ENCODE results near the gene MYO1D.
A peak's percentile ranks its signal among the peaks of the same experiment; 100 is the strongest.
"Not testable (repeated sequence)": the region's sequence is repeated elsewhere in the genome, so short reads cannot be mapped to it uniquely, and the experiment has no call there.

MYO1D gene

DNA sequence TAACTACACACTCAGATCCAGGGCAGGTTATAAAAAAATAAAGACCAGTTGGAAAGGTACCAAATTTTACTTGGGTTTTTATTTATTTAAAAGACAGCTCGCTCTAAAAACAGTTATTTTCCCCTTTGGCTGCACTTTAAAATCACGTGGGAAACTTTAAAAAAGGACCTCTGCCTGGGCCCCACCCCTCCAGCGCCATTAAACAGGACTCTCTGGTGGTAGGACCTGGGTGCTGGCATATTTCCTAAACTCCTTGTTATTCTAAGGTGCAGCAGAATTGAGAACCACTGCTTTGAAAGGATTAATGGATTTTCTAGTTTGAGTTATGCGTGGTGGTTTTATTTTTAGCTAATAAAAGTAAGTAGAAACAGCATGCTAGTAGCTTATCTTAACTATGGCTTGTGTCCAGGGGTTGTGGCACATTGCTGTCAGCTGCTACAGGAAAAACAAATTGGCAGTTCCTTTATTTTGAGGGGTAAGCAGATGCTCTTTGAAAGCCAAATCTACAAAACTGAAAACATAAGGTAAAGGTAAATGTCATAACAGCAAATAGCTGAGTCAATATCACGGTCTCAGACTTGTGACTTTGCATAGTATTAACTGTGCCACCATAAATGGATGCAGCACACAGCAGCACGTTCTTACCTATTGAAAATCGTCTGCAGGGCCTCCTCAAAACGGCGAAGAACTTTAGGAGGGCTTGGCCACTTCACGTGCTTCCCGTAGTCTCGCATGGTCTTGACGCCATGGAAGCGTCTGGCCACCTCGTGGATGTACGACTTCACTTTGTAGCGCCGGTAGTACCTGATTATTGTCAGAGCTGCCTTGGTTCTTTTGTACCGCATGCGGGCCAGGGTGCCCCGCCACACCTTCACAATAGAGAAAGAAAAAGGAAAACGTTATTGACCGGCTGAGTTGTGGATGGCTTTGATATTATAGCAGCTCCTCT is 218.2 kb downstream of the MYO1D start:
- DNase-seq = no peak

DNA sequence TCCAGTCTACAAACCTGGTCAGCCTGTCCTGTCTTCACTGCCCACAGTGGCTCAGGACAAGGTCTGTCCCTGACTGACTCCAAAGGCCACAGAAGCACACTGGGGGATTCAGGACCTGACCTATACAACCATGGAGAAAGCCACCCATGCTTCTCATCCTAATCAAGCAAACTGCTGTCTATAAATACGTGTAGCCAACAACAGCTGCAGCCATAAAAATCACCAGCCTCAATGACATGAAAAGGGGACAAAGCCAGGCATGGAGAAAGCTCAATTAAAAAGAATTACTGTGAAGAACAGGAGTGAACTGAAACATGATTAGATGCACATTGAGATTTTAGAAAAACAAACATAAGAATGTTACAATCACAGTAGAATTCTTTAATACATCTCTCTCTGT is 220.0 kb downstream of the MYO1D start:
- DNase-seq = no peak

DNA sequence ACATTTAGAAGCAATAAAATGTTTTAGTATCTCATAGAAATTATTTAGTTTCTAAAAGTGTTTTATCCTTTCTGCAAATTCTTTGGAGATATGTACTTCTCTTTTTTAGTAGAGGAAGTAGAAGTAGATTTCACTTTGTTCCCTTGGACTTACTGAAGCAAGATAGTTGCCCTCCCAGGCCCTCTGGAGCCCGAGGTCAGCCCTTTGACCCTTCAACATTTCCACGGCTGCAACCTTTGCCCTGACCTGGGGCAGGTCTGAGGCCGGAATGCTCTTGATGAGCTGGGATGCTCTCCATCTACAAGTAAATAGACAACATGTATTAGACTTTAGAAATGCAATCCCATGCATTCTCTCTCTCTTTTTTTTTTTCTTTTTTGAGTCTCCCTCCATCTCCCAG is 222.6 kb downstream of the MYO1D start:
- DNase-seq = no peak

DNA sequence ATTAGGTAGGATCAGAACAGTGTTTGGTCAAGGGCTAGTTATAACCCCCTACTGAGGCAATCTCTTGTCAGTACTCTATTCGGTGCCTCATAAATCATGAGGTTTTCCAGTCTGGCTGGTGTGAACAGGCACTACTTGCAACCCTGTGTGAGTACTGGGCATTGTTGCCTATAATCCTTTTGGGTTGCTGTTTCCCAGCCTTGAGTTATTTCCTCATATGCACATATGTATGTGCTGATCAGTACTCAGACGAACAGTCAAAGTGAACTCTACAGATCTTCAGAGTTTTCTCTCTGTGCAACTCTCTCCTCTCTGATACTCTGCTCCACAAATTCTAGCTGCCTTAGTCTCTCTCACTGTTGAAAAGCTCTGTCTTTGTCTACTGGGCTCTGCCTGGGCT is 225.8 kb downstream of the MYO1D start:
- no peak for DNase-seq

DNA sequence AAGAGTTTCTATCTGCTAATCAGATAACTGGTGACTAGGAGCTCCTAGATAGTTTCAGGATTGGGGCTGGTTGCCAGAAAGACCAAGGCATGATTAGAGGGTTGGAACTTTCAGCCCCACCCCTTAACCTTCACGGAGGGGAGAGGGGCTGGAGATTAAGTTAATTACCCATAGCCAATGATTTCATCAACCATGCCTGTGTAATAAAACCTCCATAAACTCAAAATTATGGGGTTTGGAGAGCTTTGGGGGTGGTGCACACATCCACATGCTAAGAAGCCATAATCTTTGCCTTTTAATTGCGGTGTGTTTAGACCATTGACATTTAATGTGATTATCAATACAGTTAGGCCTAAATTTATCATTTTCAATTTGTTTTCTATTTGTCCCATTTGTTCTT is 228.5 kb downstream of the MYO1D start:
- DNase-seq = no peak

DNA sequence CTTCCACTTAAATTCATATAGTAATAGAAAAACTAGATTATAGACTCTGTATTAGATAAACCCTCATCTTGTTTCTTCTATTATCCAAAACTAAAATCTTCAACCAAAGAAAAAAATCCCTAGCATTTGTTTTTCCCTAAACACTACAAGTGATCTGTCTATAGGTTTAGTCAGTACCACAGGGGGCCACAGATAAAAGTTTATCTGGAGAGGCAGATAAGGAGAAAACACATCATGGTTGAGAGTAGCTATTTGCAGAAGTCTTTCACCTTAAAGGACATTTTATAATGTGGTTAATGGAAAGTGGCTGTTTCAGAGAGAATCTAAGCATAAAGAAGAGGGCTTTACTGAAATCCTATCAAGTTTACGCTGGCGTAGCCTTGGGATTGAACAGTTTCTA is 230.0 kb downstream of the MYO1D start:
- no peak for DNase-seq

DNA sequence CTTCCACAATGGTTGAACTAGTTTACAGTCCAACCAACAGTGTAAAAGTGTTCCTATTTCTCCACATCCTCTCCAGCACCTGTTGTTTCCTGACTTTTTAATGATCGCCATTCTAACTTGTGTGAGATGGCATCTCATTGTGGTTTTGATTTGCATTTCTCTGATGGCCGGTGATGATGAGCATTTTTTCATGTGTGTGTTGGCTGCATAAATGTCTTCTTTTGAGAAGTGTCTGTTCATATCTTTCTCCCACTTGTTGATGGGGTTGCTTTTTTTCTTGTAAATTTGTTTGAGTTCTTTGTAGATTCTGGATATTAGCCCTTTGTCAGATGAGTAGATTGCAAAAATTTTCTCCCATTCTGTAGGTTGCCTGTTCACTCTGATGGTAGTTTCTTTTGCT is 235.4 kb downstream of the MYO1D start:
- DNase-seq = not testable (repeated sequence)

DNA sequence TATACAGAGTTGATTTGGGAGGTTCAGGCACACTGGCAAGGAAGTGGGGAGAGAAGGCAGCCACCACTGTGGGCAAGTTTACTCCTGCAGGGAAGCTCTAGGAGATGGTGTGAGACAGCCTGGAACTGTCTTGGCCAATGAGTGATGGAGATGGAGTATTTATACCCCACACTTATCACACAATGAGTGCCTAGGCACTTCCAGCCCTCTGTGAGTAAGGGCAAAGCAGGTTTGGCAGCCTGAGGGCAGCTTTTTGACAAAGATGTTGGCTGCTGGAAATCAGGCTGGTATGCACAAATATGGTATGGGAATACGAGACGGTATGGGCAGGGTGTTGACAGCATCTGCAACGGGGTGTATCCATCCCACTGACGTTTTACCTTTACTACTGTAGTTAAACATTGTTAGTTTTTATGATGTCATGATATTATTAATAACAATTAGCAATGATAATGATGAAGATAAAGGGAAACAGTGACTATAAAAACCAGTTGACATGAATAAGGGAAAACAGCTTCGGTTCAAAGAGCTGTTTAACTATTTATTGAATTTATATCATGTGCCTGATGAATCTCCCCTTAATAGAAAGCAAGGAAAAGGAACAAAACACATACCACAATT is 240.2 kb downstream of the MYO1D start:
- no peak for DNase-seq

DNA sequence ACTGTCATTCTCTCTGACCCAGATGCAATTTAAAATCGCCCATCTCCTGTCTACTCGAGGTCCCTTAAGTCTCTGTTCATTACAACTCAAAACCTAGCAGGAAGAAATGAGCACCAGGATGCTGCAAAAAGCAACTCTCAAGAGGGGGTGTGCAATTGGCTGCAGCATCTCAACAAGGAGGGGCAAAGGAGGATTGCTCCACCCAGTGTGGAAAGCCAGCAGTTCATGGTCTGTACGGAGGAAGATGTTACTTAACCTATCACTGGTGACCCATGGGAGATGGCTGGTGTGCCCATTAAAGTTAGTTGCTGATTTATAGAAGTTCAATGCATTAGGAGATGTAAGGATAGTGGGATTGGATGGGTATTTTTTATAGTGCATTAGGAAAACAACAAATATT is 242.8 kb downstream of the MYO1D start:
- DNase-seq = no peak

DNA sequence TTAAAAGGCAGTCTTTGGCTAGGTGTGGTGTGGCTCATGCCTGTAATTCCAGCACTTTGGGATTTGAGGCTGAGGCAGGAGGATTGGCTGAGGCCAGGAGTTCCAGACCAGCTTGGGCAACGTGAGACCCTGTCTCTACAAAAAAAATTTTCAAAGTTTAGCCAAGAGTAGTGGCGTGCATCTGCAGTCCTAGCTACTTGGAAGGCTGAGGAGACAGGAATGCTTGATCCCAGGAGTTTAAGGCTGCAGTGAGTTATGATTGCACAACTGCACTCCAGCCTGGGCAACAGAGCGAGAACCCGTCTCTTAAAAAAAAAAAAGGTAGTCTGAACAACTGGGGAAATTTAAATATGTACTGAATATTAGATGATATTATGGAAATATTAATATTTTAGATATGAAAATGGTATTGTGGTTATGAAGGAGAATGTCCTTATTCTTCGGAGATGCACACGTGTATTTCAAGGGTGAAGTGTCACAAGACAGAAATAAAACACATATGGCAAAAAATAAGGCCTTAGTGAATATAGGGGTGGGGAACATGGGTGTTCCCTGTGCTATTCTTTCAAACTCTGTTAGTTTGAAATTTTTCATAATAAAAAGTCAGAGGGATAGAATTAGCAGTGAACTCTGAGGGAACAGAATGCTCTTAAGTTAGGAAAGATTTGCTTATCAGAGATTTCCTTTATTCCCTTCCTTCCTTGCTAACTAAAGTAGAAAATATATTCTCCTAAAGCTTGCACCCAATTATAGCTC is 245.4 kb downstream of the MYO1D start:
- DNase-seq = no peak

DNA sequence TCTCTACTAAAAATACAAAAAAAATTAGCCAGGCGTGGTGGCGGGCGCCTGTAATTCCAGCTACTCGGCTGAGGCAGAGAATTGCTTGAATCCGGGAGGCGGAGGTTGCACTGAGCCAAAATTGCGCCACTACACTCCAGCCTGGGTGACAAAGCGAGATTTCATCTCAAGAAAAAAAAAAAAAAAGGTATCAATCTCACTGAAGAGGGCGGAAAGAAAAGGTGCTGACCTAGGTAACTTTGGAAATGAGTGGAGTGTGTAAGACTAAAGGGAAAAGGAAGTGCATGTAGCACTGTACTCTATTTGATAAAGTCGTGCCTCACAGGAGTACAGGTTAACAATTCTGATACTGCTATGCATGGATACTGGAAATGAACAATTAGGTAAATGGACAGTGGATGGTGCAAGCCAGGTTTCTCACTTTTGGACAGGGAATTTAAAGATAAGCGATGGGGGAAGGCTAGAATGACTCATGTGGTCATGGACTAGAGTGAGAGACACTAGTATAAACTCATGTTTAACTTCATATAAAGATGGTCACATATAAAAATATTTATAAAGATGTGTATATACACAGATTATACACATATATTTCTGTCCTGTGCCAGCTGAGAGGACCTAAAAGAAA is 247.2 kb downstream of the MYO1D start:
- no peak for DNase-seq

DNA sequence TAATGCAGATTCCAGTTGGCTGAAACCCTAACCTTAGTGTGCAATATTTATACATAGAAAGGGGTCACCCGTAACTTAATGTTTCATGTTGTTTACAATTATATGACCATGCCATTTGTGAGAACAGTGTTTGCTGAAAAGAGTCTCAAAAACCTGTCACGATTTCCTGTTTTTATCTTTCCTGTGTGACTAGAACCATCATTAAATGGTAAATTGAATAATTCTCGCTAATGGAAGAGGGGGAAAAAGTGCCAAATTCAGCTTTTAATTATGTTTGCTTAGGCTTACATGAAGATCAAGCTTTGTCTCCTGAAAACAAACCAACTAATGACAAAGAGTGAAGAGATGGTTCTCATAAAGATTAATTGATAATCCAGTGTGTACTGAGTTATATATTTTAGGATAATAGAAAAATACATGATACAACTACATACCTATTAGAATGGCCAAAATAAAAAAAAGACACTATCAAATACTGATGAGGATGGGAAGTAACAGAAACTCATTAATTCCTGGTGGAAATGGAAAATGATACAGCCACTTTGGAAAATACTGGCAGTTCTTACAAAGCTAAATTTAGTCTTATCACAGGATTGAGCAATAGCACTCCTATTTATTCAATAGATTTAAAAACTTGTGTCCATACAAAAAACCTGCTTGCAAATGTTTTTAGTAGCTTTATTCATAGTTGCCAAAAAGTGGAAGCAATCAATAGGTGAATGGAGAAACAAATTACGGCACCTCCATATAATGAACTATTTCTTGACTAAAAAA is 248.5 kb downstream of the MYO1D start:
- DNase-seq = peak; percentile 36

DNA sequence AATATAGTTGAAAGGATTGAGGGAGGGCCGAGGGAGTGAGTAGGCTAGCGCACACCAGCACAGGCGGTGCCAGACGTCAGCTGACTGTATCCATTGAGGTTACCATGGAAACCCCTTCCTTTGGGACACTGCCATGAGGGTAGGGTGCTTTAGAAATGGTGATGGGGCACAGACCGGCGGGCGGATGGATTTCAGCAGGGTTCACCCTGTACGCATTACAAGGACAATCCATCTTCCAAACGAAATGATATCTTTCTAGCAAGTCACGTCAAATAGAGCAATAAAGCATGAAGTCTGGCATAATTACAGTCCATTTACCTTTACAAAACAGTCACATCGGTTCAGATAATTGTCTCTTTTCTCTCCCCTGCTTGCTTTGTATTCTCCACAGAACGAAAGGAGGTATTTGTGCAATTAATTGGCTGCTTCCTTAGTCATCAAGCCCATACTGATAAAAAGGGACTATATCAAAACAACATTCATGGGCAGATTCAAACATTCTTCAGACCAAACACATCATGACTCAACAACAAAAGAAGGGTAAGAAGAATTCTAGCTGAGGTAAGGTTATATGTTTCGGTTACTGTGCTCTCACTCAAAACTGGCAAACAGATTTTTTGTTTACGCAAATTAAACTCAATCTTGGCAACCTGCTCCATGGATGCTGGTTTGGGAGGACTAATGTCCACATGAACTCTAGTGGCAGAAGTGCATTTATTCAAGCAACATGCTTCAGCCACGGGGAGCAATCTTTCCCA is 249.5 kb downstream of the MYO1D start:
- DNase-seq = peak; percentile 99

DNA sequence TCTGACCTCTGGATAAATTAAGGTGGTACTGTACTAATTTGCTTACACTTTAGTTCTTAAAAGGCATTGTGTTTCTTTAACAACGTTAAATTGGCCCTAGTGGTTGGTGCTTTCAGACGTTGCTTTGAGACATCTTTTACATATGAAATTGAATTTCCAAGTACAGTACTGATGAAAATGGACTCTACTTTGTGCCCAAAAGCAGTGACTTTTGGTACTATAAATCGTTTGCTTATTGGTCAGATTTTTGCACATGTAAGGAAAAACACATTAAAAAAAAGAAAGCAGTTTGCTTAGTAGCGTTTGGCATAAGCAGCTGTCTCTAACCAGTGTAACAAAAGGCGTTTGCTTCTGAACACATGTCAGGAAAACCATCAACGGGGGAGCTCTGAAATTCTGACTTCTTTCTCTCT is 250.5 kb downstream of the MYO1D start:
- DNase-seq = peak; percentile 91

DNA sequence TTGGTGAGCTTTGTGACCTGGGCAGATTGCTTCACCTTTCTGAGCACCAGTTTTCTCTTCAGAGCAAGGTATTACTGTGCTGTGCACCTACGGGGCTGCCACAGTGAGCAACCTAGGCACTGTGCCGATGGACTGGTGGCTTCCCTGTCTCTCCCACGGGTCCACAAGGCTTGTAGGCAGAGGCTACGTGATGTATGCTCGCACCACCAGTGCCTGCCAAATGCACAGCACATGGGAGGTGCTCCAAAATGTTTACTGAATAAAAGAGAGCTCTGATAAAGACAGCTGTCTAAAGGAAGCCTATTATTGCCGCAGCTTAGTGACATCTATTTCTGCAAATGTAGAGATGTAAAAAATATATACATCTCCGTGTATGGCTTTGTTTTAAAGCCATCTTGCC is 251.0 kb downstream of the MYO1D start:
- peak; percentile 91 for DNase-seq

DNA sequence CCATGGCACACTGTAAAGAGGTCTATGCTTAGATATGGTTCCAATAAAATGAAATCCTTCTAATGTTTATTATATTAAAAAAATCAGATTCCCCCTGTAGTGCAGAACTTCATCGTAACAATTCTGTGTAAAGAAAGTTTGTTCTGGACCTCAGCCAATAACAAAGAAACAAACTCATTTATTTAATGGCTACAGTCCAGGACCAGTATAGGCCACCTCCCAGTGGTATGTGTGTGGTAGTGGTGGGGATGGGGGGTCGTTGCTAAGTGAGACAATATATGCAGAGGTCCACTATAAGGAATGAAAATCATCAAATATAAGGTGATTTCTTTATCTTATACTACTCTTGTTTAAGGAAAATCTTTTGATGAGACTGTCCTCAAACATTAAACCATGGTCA is 253.7 kb downstream of the MYO1D start:
- no peak for DNase-seq

DNA sequence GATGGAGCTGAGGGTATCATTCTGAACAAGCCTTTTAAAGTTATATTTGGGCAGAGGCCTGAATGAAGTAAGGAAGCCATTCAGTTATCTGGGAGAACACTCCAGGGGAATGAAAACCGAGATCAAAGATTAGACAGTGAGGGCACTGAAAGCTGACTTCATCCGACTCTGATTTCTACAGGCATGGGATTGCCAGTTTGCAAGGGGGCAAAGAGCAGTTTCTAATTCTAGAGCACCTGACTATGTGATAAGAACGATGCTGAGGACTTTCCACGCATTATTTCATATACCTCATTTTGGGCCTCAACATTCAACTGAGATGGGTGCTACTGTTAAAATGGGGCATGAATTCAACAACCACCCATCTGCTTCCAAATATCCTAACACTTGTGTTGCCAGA is 254.4 kb downstream of the MYO1D start:
- DNase-seq = no peak

DNA sequence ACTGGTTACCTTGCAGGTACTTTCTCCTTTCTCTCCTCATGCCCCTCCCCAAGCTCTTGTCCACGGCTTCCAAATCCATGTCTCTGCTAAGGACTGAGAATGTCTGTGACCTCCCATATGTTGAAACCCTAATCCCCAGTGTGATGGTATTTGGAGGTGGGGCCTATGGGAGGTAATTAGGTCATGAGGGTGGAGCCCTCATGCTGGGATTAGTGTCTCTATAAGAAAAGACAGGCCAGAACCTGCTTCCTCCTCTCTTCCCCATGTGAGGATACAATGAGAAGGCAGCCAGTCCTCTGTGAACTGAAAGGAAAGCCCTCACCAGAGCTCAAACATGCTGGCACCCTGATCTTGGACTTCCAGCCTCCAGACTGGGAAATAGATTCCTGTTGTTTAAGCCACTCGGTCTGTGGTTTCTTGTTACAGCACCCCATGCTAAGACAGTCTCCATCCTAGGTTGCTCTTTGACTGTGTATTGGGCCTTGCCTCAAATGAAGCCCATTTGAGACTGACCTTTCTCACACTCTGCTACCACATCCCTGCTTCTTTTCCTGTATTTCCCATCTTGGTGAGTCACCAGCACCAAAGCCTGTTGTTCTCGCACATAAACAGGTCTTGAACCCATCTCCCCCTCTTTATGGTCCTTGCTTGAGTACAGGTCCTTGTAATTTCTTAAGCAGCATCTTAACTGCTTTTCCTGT is 255.2 kb downstream of the MYO1D start:
- DNase-seq = no peak

DNA sequence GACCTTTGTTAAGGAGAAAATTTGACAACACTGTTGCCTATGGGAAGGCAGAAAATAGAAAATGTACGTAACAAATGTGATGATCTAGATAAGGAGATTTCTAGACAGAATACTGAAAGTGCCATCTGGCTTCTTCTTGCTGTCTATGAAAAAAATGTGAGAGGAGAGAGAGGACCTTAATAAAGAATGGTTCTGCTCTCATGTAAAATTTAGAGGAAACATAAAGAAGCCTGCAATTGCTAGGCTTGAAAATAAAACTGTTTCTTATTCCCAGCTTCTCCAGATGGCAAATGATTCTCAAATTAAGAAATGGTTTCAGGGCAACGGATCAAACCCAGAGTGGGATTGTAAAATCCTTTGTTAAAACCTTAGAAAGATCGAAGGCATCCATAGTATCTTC is 261.6 kb downstream of the MYO1D start:
- no peak for DNase-seq

DNA sequence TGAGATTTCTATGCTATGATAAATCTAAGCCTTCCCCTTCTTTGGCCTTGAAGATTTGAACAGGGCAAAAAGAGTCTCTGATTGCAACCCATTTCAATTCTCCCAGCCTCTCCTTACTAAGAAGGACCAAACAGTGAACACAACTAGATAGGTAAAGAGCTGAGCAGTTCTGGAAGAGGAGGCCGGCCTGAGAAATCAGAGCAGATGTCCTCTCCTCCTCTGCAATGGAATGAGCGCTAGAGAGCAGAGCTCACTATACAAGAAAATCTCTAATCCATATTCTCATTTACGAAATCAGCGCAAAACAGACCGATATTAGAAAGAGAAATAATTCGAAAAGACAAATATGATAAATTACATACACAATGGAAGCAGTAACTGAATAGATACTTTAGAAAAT is 266.0 kb downstream of the MYO1D start:
- DNase-seq = no peak
